Upper lobe of left lung (tissue), 4 donors: ENCODE measurements around the gene DNAJC5G.

Experiments
- POLR2A ChIP-seq, 4 donors: fragments of 450-650 bp; IDR thresholded peaks; one replicate each; pipeline ENCODE4 v1.5.1; 2016 to 2017; ENCODE audit warnings: antibody characterized with exemption in 4 of 4, mild to moderate bottlenecking in 2 of 4
- POLR2AphosphoS5 ChIP-seq, 2 donors: sonication (generic); formaldehyde crosslinking; IDR thresholded peaks; one replicate each; pipeline ENCODE4 v1.5.1; 2017; ENCODE audit warnings: antibody characterized with exemption in 2 of 2
- TF ChIP-seq, protein P1 (sequence below), 6 experiments: fragments of 450-650 bp in 4 of 6; fragments of 200-600 bp in 2 of 6; sonication (generic) in 2 of 6; IDR thresholded peaks; one replicate each; pipeline ENCODE4 v1.5.1; 2016 to 2019; ENCODE audit warnings: antibody characterized with exemption in 6 of 6

DNA sequence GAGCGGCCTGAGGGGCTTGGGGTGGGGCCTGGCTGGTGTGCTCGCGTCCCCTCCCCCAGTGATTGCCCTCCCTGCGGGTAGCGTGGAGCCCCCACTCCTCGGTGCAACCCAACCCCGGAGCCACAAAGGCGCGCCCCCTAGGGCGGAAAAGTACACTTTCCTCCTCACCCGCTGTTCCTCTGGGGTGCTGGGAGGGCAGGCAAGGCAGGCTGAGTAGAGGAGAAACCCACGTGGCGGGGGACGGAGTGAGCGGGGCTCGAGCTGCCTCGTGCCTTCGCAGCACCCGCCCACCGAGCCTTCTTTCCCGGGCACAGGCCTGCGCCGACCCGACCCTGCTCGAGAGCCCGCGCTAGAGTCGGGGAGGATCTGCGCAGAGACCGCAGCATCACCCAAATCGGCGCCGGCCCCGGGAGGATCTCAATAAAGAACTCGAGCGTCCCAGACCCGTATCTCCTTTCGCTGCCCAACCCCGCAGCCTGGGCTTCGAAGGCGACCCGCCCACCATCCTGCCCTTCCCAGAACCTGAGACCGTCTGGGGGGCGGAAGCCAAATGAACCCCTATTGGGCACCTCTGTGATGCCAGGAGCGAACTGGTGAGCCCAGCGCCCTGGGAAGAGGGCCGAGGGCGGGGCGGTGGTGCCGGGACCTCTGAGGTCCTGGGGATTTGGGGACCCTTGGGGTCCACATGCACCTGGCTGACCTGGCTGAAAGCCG lies 31.5 kb downstream of the DNAJC5G start:
- TF ChIP-seq, protein P1, sequence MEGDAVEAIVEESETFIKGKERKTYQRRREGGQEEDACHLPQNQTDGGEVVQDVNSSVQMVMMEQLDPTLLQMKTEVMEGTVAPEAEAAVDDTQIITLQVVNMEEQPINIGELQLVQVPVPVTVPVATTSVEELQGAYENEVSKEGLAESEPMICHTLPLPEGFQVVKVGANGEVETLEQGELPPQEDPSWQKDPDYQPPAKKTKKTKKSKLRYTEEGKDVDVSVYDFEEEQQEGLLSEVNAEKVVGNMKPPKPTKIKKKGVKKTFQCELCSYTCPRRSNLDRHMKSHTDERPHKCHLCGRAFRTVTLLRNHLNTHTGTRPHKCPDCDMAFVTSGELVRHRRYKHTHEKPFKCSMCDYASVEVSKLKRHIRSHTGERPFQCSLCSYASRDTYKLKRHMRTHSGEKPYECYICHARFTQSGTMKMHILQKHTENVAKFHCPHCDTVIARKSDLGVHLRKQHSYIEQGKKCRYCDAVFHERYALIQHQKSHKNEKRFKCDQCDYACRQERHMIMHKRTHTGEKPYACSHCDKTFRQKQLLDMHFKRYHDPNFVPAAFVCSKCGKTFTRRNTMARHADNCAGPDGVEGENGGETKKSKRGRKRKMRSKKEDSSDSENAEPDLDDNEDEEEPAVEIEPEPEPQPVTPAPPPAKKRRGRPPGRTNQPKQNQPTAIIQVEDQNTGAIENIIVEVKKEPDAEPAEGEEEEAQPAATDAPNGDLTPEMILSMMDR (IDR thresholded peaks at IDR 0.05) = no peak
- TF ChIP-seq POLR2AphosphoS5 (IDR thresholded peaks at IDR 0.05) (no peak), POLR2A (IDR thresholded peaks at IDR 0.05) (no peak)
